Measurements from ENCODE around the gene KPNA1. TPM values are rescaled to one million over a fixed set of nuclear protein-coding genes. Genes with fewer than 3 reads are reported as not detected.

KPNA1 gene
- polyA plus RNA-seq, 1 of the 3 experiments (the other 2 are of a cell fraction), result 21.6 TPM

DNA sequence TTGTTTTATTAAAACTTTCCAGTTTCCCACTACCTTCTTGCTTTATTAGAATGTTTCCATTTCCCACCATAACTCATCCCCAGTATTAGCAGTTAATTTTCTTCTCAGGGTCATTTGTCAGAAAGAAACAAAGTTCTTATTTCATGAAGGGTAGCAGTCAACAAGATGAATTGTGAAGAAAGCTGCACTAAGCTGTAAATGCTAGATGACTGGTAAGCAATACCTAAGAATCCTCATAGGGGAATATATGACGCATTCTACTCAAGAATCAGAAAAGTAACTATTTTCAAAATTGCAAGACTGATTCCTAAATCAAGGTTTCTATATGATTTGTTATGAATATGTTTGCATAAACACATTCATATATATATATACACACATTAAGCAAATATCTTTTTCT is 50.1 kb downstream of the KPNA1 start:
- Histone ChIP-seq H3K4me3 (ENCODE audit: low read depth in 2 of 2, low read length in 1 of 2) (no peak overlapping the region), H3K79me2 (ENCODE audit: insufficient read depth) (peaks cover 57% of the 10 kb centered on the region), H3K9ac (no peak overlapping the region), H3K4me1 (ENCODE audit: control insufficient read depth in 1 of 2, insufficient read depth in 2 of 2, low read depth in 1 of 2, low read length in 1 of 2) (0 out of 4 replicates have a peak, but pooled peaks cover 0 to 2% of the 10 kb centered on the region in 2 experiments), H3F3A (replicated peaks; ENCODE audit: insufficient read depth) (no peaks in the 10 kb centered on the region), H3K27me3 (ENCODE audit: insufficient read depth) (no peaks in the 10 kb centered on the region), H4K20me1 (ENCODE audit: insufficient read depth) (peaks cover 17% of the 10 kb centered on the region), H3K9me3 (no peaks in the 10 kb centered on the region), H3K27ac (ENCODE audit: low read depth in 2 of 2, low read length in 1 of 2) (no peak overlapping the region), H3K4me2 (no peak overlapping the region), H3K36me3 (replicated peaks in 1 of 2; ENCODE audit: control insufficient read depth in 1 of 2, insufficient read depth in 2 of 2, low read length in 1 of 2) (peaks cover 48 to 55% of the 10 kb centered on the region in 2 experiments), H3K9me2 (no peaks in the 10 kb centered on the region), H2AFZ (ENCODE audit: low read depth) (no peak overlapping the region)
- DNase-seq, result no peak
- no peak for TF ChIP-seq FOXJ3 (CRISPR knock-in tag; IDR thresholded peaks at IDR 0.05)
- TF ChIP-seq RCOR1 (IDR thresholded peaks at IDR 0.05; ENCODE audit: low read length), result no peak
- no peak for TF ChIP-seq MEF2A (IDR thresholded peaks at IDR 0.05; ENCODE audit: borderline replicate concordance, low read depth)
- no peak for TF ChIP-seq YY1 (IDR thresholded peaks at IDR 0.05; ENCODE audit: low read depth)
- TF ChIP-seq, protein P1, sequence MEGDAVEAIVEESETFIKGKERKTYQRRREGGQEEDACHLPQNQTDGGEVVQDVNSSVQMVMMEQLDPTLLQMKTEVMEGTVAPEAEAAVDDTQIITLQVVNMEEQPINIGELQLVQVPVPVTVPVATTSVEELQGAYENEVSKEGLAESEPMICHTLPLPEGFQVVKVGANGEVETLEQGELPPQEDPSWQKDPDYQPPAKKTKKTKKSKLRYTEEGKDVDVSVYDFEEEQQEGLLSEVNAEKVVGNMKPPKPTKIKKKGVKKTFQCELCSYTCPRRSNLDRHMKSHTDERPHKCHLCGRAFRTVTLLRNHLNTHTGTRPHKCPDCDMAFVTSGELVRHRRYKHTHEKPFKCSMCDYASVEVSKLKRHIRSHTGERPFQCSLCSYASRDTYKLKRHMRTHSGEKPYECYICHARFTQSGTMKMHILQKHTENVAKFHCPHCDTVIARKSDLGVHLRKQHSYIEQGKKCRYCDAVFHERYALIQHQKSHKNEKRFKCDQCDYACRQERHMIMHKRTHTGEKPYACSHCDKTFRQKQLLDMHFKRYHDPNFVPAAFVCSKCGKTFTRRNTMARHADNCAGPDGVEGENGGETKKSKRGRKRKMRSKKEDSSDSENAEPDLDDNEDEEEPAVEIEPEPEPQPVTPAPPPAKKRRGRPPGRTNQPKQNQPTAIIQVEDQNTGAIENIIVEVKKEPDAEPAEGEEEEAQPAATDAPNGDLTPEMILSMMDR (IDR thresholded peaks at IDR 0.05), result no peak
- TF ChIP-seq, protein P2, sequence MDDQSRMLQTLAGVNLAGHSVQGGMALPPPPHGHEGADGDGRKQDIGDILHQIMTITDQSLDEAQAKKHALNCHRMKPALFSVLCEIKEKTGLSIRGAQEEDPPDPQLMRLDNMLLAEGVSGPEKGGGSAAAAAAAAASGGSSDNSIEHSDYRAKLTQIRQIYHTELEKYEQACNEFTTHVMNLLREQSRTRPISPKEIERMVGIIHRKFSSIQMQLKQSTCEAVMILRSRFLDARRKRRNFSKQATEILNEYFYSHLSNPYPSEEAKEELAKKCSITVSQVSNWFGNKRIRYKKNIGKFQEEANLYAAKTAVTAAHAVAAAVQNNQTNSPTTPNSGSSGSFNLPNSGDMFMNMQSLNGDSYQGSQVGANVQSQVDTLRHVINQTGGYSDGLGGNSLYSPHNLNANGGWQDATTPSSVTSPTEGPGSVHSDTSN (IDR thresholded peaks at IDR 0.05), result no peak
- TF ChIP-seq ELF1 (IDR thresholded peaks at IDR 0.05), result no peak
- TF ChIP-seq, protein P3, sequence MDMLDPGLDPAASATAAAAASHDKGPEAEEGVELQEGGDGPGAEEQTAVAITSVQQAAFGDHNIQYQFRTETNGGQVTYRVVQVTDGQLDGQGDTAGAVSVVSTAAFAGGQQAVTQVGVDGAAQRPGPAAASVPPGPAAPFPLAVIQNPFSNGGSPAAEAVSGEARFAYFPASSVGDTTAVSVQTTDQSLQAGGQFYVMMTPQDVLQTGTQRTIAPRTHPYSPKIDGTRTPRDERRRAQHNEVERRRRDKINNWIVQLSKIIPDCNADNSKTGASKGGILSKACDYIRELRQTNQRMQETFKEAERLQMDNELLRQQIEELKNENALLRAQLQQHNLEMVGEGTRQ (IDR thresholded peaks at IDR 0.05; ENCODE audit: borderline replicate concordance, low read depth, low read length), result no peak
- no peak for TF ChIP-seq GABPA (IDR thresholded peaks at IDR 0.05; ENCODE audit: low read depth)
- no peak for TF ChIP-seq EP300 (IDR thresholded peaks at IDR 0.05; ENCODE audit: borderline replicate concordance in 1 of 2, low read depth in 1 of 2, low read length in 1 of 2)
- TF ChIP-seq, protein P4, sequence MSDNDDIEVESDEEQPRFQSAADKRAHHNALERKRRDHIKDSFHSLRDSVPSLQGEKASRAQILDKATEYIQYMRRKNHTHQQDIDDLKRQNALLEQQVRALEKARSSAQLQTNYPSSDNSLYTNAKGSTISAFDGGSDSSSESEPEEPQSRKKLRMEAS (IDR thresholded peaks at IDR 0.05; ENCODE audit: low read depth), result no peak
- no peak for TF ChIP-seq POLR2AphosphoS5 (IDR thresholded peaks at IDR 0.05; ENCODE audit: low read depth, low read length)
- TF ChIP-seq SIN3A (IDR thresholded peaks at IDR 0.05; ENCODE audit: borderline replicate concordance, low read depth, low read length), result no peak
- TF ChIP-seq, protein P5, sequence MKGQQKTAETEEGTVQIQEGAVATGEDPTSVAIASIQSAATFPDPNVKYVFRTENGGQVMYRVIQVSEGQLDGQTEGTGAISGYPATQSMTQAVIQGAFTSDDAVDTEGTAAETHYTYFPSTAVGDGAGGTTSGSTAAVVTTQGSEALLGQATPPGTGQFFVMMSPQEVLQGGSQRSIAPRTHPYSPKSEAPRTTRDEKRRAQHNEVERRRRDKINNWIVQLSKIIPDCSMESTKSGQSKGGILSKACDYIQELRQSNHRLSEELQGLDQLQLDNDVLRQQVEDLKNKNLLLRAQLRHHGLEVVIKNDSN (IDR thresholded peaks at IDR 0.05; ENCODE audit: borderline replicate concordance, low read depth), result no peak
- no peak for TF ChIP-seq FOSL2 (IDR thresholded peaks at IDR 0.05; ENCODE audit: borderline replicate concordance, low read depth)
- TF ChIP-seq, protein P6, sequence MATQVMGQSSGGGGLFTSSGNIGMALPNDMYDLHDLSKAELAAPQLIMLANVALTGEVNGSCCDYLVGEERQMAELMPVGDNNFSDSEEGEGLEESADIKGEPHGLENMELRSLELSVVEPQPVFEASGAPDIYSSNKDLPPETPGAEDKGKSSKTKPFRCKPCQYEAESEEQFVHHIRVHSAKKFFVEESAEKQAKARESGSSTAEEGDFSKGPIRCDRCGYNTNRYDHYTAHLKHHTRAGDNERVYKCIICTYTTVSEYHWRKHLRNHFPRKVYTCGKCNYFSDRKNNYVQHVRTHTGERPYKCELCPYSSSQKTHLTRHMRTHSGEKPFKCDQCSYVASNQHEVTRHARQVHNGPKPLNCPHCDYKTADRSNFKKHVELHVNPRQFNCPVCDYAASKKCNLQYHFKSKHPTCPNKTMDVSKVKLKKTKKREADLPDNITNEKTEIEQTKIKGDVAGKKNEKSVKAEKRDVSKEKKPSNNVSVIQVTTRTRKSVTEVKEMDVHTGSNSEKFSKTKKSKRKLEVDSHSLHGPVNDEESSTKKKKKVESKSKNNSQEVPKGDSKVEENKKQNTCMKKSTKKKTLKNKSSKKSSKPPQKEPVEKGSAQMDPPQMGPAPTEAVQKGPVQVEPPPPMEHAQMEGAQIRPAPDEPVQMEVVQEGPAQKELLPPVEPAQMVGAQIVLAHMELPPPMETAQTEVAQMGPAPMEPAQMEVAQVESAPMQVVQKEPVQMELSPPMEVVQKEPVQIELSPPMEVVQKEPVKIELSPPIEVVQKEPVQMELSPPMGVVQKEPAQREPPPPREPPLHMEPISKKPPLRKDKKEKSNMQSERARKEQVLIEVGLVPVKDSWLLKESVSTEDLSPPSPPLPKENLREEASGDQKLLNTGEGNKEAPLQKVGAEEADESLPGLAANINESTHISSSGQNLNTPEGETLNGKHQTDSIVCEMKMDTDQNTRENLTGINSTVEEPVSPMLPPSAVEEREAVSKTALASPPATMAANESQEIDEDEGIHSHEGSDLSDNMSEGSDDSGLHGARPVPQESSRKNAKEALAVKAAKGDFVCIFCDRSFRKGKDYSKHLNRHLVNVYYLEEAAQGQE (IDR thresholded peaks at IDR 0.05; ENCODE audit: low read depth, low read length), result no peak
- no peak for TF ChIP-seq MXI1 (IDR thresholded peaks at IDR 0.05; ENCODE audit: low read depth, low read length)
- TF ChIP-seq FOXM1 (IDR thresholded peaks at IDR 0.05; ENCODE audit: low read depth), result no peak
- ChIA-PET POLR2A (no interaction called here), CTCF (interaction anchor here (0.6 kb wide), 1 partner anchor 109 kb away, joined by 3 read pairs; no protein-coding TSS in a partner anchor)
- WGBS (ENCODE audit: low lambda C conversion rate), result 93% methylated on average over 1 of the region's 1 CpG

Measured in SK-N-SH (cell line).